ENCODE results near the gene SHISA8.

GRCh38 chr22:41885516-41885915 is 29.4 kb downstream of the SHISA8 start:
- no peak for TF ChIP-seq GATA2 (IDR thresholded peaks at IDR 0.05; ENCODE audit: low read depth, low read length)
- no peak for TF ChIP-seq GATA3 (IDR thresholded peaks at IDR 0.05; ENCODE audit: low read depth, low read length)
